Endodermal cell (in vitro differentiated cells): ENCODE results near the gene PRADC1. TPM values are rescaled to one million over a fixed set of nuclear protein-coding genes. Genes with fewer than 3 reads are reported as not detected.

ENCODE experiments used
- DNase-seq: peaks from one replicate; pipeline ENCODE4 v3.0.0-alpha.2; 2017
- H3K27ac ChIP-seq: 2 replicates; pipeline ENCODE4 v1.5.1; 2013; ENCODE audit warnings: mild to moderate bottlenecking, low read depth, low read length, moderate library complexity
- H3K27me3 ChIP-seq: 2 replicates; pipeline ENCODE4 v1.6.1; 2013; ENCODE audit warnings: mild to moderate bottlenecking, low read length, moderate library complexity; ENCODE audit not compliant: insufficient read depth, control insufficient read depth, poor library complexity, severe bottlenecking
- H3K36me3 ChIP-seq: 2 replicates; pipeline ENCODE4 v1.7.0; 2013; ENCODE audit warnings: mild to moderate bottlenecking, low read length, moderate library complexity; ENCODE audit not compliant: control insufficient read depth, insufficient read depth
- H3K4me1 ChIP-seq: one replicate; pipeline ENCODE4 v1.7.0; 2013; ENCODE audit warnings: low read length; ENCODE audit not compliant: control insufficient read depth, insufficient read depth
- H3K4me3 ChIP-seq: 2 replicates; pipeline ENCODE4 v1.5.1; 2013; ENCODE audit warnings: mild to moderate bottlenecking, low read length, moderate library complexity
- H3K9ac ChIP-seq: 2 replicates; pipeline ENCODE4 v1.6.1; 2013; ENCODE audit warnings: mild to moderate bottlenecking, low read length, moderate library complexity; ENCODE audit not compliant: poor library complexity, severe bottlenecking; ENCODE audit errors: extremely low read depth
- H3K9me3 ChIP-seq: 2 replicates; pipeline ENCODE4 v1.6.1; 2013; ENCODE audit warnings: mild to moderate bottlenecking, low read length, moderate library complexity; ENCODE audit not compliant: control insufficient read depth
- H3K27ac Mint-ChIP-seq: 2 replicates; pipeline ENCODE4 v1.8.0; 2020; ENCODE audit warnings: mixed read lengths
- H3K27me3 Mint-ChIP-seq: 2 replicates; pipeline ENCODE4 v1.8.0; 2021; ENCODE audit warnings: mild to moderate bottlenecking, mixed read lengths; ENCODE audit not compliant: insufficient read depth
- H3K36me3 Mint-ChIP-seq: 2 replicates; pipeline ENCODE4 v1.8.0; 2020; ENCODE audit warnings: low read depth, mixed read lengths
- H3K4me1 Mint-ChIP-seq: 2 replicates; pipeline ENCODE4 v1.8.0; 2020; ENCODE audit warnings: mixed read lengths
- H3K4me3 Mint-ChIP-seq: 2 replicates; pipeline ENCODE4 v1.8.0; 2020; ENCODE audit warnings: mild to moderate bottlenecking, moderate library complexity, mixed read lengths
- H3K9me3 Mint-ChIP-seq: 2 replicates; pipeline ENCODE4 v1.8.0; 2020; ENCODE audit warnings: mild to moderate bottlenecking, mixed read lengths
- WGBS, 2 experiments: methylation state at CpG; one replicate each; pipeline versions ENCODE4 v1.1.5 to v1.1.7; 2013; ENCODE audit warnings: missing lambda C conversion rate in 2 of 2, mixed read lengths in 1 of 2; ENCODE audit not compliant: insufficient coverage in 1 of 2, insufficient read length in 1 of 2; 5-methylcytosine and 5-hydroxymethylcytosine counted together
- total RNA-seq, 2 donors: library from RNA; stranded (reverse); fragmentation: NEBNext Ultra II Directional in 1 of 2; extraction: Animal tissue kit (Norgen Biotek cat#: 25700) in 1 of 2; gene quantifications; 2 replicates in 1 of 2; 3 replicates in 1 of 2; pipeline ENCODE4 v1.2.1, GENCODE V29; 2021
- TF ChIP-seq, protein P1 (sequence below): fragments of 200-600 bp; sonication (generic); conservative IDR thresholded peaks from 2 replicates; pipeline ENCODE4 v1.5.0; 2021; ENCODE audit warnings: antibody characterized with exemption, mild to moderate bottlenecking

The PRADC1 gene
- total RNA-seq, 2 donors from 2014 or later: 8.8 to 10.2 TPM

GRCh38 chr2:73249636-73250035 lies 16.6 kb upstream of the PRADC1 start:
- Mint-ChIP-seq H3K9me3 (no peaks in the 10 kb centered on the region), H3K27me3 (no peaks in the 10 kb centered on the region), H3K4me1 (no peaks in the 10 kb centered on the region), H3K27ac (no peak overlapping the region), H3K36me3 (peaks cover 89% of the 10 kb centered on the region), H3K4me3 (no peak overlapping the region)
- Histone ChIP-seq H3K4me3 (no peak overlapping the region), H3K9ac (no peak overlapping the region), H3K27ac (no peak overlapping the region), H3K27me3 (no peaks in the 10 kb centered on the region), H3K4me1 (no peaks in the 10 kb centered on the region), H3K36me3 (peaks cover 98% of the 10 kb centered on the region), H3K9me3 (no peaks in the 10 kb centered on the region)
- TF ChIP-seq, protein P1, sequence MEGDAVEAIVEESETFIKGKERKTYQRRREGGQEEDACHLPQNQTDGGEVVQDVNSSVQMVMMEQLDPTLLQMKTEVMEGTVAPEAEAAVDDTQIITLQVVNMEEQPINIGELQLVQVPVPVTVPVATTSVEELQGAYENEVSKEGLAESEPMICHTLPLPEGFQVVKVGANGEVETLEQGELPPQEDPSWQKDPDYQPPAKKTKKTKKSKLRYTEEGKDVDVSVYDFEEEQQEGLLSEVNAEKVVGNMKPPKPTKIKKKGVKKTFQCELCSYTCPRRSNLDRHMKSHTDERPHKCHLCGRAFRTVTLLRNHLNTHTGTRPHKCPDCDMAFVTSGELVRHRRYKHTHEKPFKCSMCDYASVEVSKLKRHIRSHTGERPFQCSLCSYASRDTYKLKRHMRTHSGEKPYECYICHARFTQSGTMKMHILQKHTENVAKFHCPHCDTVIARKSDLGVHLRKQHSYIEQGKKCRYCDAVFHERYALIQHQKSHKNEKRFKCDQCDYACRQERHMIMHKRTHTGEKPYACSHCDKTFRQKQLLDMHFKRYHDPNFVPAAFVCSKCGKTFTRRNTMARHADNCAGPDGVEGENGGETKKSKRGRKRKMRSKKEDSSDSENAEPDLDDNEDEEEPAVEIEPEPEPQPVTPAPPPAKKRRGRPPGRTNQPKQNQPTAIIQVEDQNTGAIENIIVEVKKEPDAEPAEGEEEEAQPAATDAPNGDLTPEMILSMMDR: no peak
- WGBS, 2 experiments: 95 to 97% methylated on average over 6 to 9 of the region's 9 CpGs
- no peak for DNase-seq

- no peak overlapping the region for H3K9ac ChIP-seq
- 96 to 97% methylated on average over 3 of the region's 3 CpGs for WGBS, 2 experiments
- Mint-ChIP-seq H3K4me1 (peaks cover 3% of the 10 kb centered on the region), H3K27ac (no peak overlapping the region), H3K4me3 (no peak overlapping the region), H3K9me3 (no peaks in the 10 kb centered on the region), H3K27me3 (no peaks in the 10 kb centered on the region), H3K36me3 (peaks cover 85% of the 10 kb centered on the region)
- H3K9me3 ChIP-seq: no peaks in the 10 kb centered on the region
- TF ChIP-seq, protein P1: no peak
- H3K27ac ChIP-seq: no peak overlapping the region
- peaks cover 95% of the 10 kb centered on the region for H3K36me3 ChIP-seq
- no peaks in the 10 kb centered on the region for H3K27me3 ChIP-seq
- no peak for DNase-seq
- H3K4me3 ChIP-seq: no peak overlapping the region
- H3K4me1 ChIP-seq: peaks cover 2% of the 10 kb centered on the region
Observed at GRCh38 chr2:73246850-73247249, 13.8 kb upstream of the PRADC1 start.

- Histone ChIP-seq H3K4me3 (no peak overlapping the region), H3K36me3 (peaks cover 93% of the 10 kb centered on the region), H3K27me3 (no peaks in the 10 kb centered on the region), H3K9me3 (no peaks in the 10 kb centered on the region), H3K27ac (no peak overlapping the region), H3K4me1 (peaks cover 2% of the 10 kb centered on the region), H3K9ac (no peak overlapping the region)
- Mint-ChIP-seq H3K27ac (no peak overlapping the region), H3K27me3 (no peaks in the 10 kb centered on the region), H3K4me1 (peaks cover 3% of the 10 kb centered on the region), H3K4me3 (no peak overlapping the region), H3K9me3 (no peaks in the 10 kb centered on the region), H3K36me3 (peaks cover 80% of the 10 kb centered on the region)
- WGBS, 2 experiments: 94 to 98% methylated on average over 2 to 3 of the region's 3 CpGs
- TF ChIP-seq, protein P1: no peak
- DNase-seq: no peak
Observed at GRCh38 chr2:73244580-73244979, 11.5 kb upstream of the PRADC1 start.
